ENCODE data around the gene SLC25A33.
"Not testable (repeated sequence)": the region's sequence is repeated elsewhere in the genome, so short reads cannot be mapped to it uniquely, and the experiment has no call there.

SLC25A33 gene

GRCh38 chr1:9602794-9603167, 63.5 kb downstream of the SLC25A33 start:
- no peak for DNase-seq

- no peak for DNase-seq
Observed at GRCh38 chr1:9603307-9603706, 64.0 kb downstream of the SLC25A33 start.

- no peak for DNase-seq
Observed at GRCh38 chr1:9603766-9604753, 64.8 kb downstream of the SLC25A33 start.

DNA sequence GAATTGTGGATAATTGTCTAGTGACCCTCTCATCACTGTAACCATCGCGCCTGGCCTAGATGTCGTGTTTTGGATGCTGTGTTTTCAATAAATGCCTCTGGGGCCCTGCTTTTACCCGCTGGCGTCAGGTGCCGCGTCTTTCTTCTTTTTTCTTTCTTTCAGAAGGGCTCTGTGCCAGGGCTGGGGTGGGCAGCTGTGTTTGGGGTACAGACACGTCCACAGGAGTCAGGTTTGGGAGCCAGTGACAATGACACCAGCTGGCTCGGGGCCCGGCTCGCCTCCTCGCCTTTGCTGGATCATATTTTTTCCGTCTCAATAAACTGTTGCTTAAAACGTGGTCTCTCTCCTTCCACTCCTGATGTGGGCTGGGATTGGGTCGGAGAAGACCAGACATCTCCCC, 65.6 kb downstream of the SLC25A33 start:
- DNase-seq, result no peak

GRCh38 chr1:9605946-9606455, 66.7 kb downstream of the SLC25A33 start:
- no peak for DNase-seq

GRCh38 chr1:9606458-9606857, 67.2 kb downstream of the SLC25A33 start:
- no peak for DNase-seq

DNA sequence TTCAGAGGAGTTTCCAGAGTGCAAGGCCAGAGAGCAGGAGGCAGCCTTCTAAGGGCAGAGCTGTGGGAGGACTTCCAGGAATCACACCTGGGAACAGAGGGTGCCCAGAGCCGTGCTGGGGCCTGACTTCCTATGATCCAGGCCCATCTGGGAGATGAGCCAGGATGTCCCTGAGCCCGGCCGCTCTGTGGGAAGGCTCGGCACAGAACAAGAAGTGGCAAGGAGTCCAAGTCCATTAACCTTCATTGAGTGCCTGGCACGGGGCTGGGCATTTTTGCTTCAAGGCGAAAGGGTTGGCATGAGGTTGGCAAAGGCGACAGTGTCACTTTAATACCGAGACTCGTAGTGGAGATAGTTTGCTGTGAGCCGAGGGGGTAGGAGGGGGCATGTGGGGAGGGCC, 67.7 kb downstream of the SLC25A33 start:
- DNase-seq, result peak; percentile 24 to 32

DNA sequence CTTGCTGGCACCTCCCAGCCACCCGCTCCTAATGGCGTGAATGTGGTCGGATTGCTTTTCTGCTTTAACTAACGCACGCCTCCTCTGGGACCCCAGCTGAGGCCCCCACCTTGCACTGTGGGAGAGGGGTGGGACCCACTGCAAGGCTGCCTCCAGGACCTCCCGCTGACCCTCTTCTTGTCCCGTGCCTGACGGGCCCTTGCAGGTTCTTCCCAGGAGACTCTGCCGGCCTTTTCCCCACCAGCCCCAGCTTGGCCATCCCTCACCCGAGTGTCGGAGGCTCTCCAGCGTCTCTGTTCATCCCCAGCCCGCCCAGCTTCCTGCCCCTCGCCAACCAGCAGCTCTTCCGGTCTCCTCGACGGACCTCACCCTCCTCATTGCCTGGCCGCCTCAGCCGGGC, 68.1 kb downstream of the SLC25A33 start:
- no peak for DNase-seq

- no peak for DNase-seq
Observed at GRCh38 chr1:9609998-9610397, 70.7 kb downstream of the SLC25A33 start.

- DNase-seq, result no peak
Observed at GRCh38 chr1:9610548-9610947, 71.3 kb downstream of the SLC25A33 start.

- no peak for DNase-seq
Observed at GRCh38 chr1:9611716-9612115, 72.5 kb downstream of the SLC25A33 start.

GRCh38 chr1:9612162-9612845, 73.0 kb downstream of the SLC25A33 start:
- no peak for DNase-seq

- no peak for DNase-seq
Observed at GRCh38 chr1:9612871-9613624, 73.8 kb downstream of the SLC25A33 start.

DNA sequence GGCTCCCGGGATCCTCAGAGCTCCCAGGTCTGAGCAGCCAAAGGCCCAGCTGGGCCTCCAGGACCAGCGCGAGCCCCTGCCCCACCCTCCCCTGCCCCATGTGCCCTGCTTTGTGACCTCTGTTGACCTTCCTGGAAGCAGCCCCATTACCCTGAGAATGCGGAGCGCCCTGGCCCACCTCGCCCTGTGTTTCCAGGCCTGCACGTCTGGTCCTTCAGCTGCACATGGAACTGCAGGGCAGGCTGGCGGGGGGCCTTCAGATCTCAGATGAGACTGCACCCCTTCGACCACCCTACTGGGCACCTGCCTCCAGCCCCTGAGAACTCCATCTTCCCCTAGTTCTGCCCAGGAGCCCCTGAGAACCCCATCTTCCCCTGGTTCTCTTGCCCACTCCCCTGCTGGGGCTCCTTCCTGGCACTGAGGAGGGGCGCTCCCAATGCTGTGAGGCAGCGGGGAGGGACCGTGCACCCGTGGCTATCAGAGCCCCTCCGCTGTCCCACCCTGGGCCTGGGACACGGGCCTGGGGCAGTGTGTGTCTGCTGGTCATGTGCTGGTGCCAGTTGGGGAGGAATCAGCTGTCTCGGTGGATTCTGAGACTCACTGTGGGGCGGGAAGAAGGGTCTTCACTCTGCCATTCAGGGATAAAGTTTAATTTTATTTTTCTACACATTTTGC, 74.5 kb downstream of the SLC25A33 start:
- no peak for DNase-seq

DNA sequence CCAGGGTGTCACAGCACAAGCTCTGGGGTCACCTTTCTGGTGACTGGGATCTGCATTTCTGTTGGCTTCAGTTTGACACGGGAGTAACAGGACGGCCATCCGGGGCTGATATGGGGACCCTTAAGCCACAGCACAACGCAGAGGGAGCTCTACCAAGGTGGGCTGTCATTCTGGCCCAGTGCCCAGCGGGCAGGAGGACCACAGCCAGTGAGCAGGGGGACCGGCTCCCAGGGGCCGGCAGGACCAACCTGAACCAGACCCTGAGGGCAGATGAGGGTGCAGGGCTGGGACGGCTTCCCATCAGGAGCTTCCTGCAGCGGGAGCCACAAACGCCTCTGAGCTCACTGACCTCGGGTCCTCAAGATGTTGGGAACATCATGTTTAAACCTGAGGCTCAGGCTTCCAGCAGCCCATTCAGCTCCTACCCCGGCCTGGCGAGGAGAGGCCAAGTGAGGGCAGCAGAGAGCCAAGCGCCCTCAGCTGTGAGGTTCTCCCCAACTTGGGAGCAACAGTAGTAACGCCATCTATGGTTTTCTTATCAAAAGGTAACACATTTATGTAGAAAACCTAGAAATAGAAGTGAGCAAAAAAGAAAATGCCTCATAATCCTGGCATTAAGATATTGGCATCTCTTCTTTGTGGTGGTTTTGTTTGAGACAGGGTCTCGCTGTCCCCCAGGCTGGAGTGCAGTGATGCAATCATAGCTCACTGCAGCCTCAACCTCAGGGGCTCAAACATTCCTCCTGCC, 76.2 kb downstream of the SLC25A33 start:
- DNase-seq, result no peak

DNA sequence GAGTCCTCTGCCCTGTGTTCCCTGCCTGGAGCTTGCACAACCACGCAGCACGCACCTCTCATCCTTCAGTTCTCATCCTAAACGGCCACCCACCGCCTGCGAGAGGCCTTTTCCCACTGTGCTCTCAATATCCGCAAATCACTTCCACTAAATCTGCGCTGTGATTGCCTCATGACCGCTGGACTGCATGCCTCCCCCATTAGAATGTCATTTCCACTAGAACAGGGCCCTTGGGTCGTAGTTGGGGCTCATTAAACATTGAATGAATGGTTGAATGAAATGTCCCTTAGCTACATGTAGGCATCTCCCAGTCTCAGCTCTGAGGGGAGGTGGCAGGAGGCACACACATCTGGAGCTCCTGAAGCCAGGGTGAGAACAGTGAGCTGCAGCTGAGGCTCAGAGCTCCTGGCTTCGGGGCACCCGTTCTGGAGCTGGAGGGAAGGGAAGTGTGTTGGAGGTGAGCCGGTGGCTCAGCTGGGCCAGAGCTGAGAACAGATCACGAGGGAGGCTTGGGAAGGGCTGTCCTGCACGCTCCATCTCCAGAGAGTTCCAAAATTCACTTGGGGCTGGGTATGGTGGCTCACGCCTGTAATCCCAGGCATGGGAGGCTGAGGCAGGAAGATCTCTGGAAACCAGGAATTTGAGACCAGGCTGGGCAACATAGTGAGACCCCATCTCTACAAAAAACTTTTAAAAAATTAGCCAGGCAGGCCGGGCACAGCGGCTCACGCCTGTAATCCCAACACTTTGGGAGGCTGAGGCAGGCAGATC, 79.8 kb downstream of the SLC25A33 start:
- no peak for DNase-seq

GRCh38 chr1:9621032-9621431, 81.8 kb downstream of the SLC25A33 start:
- DNase-seq, result no peak

DNA sequence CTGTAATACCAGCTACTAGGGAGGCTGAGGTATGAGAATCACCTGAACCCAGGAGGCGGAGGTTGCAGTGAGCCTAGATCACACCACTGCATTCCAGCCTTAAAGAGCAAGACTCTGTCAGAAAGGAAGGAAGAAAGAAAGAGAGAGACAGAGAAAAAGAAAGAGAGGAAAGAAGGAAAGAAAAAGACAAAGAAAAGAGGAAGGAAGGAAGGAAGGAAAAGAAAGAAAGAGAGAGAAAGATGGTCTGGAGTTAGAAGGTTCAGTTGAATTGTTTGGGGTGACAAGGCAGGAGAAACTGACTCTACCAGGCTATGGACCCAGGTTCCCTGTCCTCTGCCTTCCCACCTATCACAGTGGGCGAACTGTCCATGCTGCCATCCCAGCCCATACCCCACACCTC, 84.8 kb downstream of the SLC25A33 start:
- no peak for DNase-seq

DNA sequence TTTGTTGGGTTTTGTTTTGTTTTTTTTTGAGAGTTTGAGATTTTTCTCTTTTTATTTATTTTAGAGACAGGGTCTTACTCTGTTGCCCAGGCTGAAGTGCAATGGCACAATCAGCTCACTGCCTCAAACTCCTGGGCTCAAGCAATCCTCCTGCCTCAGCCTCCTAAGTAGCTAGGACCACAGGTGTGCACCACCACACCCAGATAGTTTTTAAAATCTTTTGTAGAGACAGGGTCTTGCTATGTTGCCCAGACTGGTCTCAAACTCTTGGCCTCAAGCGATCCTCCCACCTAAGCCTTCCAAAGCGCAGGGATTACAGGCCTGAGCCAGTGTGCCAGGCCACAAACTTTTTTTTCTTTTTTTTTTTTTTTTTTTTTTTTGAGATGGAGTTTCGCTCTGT, 85.8 kb downstream of the SLC25A33 start:
- DNase-seq, result not testable (repeated sequence)

- no peak for DNase-seq
Observed at GRCh38 chr1:9626201-9626608, 86.9 kb downstream of the SLC25A33 start.

All from cerebellar nuclear complex (tissue), 1 donor.